Measurements from ENCODE around the gene CDH24. TPM values are rescaled to one million over a fixed set of nuclear protein-coding genes. Genes with fewer than 3 reads are reported as not detected.

Gene CDH24
- total and polyA plus RNA-seq, 2 of the 13 experiments (the other 11 are each of a cell fraction or from before 2014, with no cell fraction given), result 0.69 to 0.99 TPM

DNA sequence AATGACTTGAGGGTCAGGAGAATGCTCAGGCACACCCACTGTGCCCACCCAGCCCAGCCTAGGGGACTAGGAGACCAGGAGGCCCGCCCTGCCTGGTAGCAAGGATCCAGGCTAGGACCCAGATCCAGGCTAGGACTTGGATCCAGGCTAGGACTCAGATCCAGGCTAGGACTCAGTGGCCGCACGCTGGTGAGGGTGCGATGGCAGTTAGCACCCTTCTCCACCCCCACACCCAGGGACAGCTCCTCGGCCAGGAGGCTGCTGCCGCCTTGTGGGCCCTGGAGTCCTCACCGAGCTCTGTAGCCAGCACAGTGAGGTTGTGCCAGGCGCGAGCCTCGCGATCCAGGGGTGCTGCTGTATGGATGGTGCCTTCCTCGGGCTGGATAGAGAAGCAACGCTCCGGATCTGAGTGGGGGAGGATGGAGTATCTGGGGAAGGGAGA is 5.1 kb downstream of the CDH24 start (continued):
- TF ChIP-seq ZNF207 (IDR thresholded peaks at IDR 0.05; ENCODE audit: borderline replicate concordance) (no peak), ZNF7 (CRISPR knock-in tag; IDR thresholded peaks at IDR 0.05) (0 out of 2 replicates have a peak, but pooled peaks have one; percentile 14), RARG (CRISPR knock-in tag; IDR thresholded peaks at IDR 0.05; ENCODE audit: low read depth) (no peak), RFX3 (CRISPR knock-in tag; IDR thresholded peaks at IDR 0.05) (no peak), ZNF589 (CRISPR knock-in tag; conservative IDR thresholded peaks at IDR 0.05) (no peak), ZNF770 (CRISPR knock-in tag; IDR thresholded peaks at IDR 0.05) (no peak), NR2C2 (CRISPR knock-in tag; IDR thresholded peaks at IDR 0.05; ENCODE audit: borderline replicate concordance) (no peak), TMF1 (CRISPR knock-in tag; IDR thresholded peaks at IDR 0.05; ENCODE audit: low read depth) (no peak), SIX1 (CRISPR knock-in tag; IDR thresholded peaks at IDR 0.05; ENCODE audit: borderline replicate concordance) (no peak), HES4 (CRISPR knock-in tag; IDR thresholded peaks at IDR 0.05; ENCODE audit: borderline replicate concordance) (no peak), ZNF253 (CRISPR knock-in tag; IDR thresholded peaks at IDR 0.05; ENCODE audit: borderline replicate concordance) (no peak), ZBTB8A (CRISPR knock-in tag; IDR thresholded peaks at IDR 0.05; ENCODE audit: borderline replicate concordance, low read depth) (no peak), POLR2G (IDR thresholded peaks at IDR 0.05; ENCODE audit: low read depth, low read length) (no peak), CBX5 (CRISPR knock-in tag; IDR thresholded peaks at IDR 0.05; ENCODE audit: borderline replicate concordance) (0 out of 2 replicates have a peak, but pooled peaks have one; percentile 16), FOXJ3 (CRISPR knock-in tag; IDR thresholded peaks at IDR 0.05; ENCODE audit: borderline replicate concordance) (no peak), KDM5B (CRISPR knock-in tag; IDR thresholded peaks at IDR 0.05; ENCODE audit: borderline replicate concordance) (no peak; the same call in 1 of the 2 replicates), JUNB (CRISPR knock-in tag; IDR thresholded peaks at IDR 0.05; ENCODE audit: borderline replicate concordance) (no peak), ZNF615 (CRISPR knock-in tag; IDR thresholded peaks at IDR 0.05; ENCODE audit: borderline replicate concordance) (no peak), MXD3 (CRISPR knock-in tag; IDR thresholded peaks at IDR 0.05) (no peak), ZFP62 (CRISPR knock-in tag; IDR thresholded peaks at IDR 0.05) (no peak), ZNF326 (CRISPR knock-in tag; IDR thresholded peaks at IDR 0.05; ENCODE audit: borderline replicate concordance) (no peak), SRY (CRISPR knock-in tag; IDR thresholded peaks at IDR 0.05) (no peak; the same call in 1 of the 2 replicates), SP5 (CRISPR knock-in tag; IDR thresholded peaks at IDR 0.05; ENCODE audit: borderline replicate concordance, low read depth) (peak; percentile 45; the same call in 1 of the 2 replicates), HOXA5 (CRISPR knock-in tag; IDR thresholded peaks at IDR 0.05) (no peak)
- TF ChIP-seq, protein P1, sequence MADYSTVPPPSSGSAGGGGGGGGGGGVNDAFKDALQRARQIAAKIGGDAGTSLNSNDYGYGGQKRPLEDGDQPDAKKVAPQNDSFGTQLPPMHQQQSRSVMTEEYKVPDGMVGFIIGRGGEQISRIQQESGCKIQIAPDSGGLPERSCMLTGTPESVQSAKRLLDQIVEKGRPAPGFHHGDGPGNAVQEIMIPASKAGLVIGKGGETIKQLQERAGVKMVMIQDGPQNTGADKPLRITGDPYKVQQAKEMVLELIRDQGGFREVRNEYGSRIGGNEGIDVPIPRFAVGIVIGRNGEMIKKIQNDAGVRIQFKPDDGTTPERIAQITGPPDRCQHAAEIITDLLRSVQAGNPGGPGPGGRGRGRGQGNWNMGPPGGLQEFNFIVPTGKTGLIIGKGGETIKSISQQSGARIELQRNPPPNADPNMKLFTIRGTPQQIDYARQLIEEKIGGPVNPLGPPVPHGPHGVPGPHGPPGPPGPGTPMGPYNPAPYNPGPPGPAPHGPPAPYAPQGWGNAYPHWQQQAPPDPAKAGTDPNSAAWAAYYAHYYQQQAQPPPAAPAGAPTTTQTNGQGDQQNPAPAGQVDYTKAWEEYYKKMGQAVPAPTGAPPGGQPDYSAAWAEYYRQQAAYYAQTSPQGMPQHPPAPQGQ (CRISPR knock-in tag; IDR thresholded peaks at IDR 0.05; ENCODE audit: borderline replicate concordance), result no peak
